ENCODE data around the gene SCYGR6.

DNA sequence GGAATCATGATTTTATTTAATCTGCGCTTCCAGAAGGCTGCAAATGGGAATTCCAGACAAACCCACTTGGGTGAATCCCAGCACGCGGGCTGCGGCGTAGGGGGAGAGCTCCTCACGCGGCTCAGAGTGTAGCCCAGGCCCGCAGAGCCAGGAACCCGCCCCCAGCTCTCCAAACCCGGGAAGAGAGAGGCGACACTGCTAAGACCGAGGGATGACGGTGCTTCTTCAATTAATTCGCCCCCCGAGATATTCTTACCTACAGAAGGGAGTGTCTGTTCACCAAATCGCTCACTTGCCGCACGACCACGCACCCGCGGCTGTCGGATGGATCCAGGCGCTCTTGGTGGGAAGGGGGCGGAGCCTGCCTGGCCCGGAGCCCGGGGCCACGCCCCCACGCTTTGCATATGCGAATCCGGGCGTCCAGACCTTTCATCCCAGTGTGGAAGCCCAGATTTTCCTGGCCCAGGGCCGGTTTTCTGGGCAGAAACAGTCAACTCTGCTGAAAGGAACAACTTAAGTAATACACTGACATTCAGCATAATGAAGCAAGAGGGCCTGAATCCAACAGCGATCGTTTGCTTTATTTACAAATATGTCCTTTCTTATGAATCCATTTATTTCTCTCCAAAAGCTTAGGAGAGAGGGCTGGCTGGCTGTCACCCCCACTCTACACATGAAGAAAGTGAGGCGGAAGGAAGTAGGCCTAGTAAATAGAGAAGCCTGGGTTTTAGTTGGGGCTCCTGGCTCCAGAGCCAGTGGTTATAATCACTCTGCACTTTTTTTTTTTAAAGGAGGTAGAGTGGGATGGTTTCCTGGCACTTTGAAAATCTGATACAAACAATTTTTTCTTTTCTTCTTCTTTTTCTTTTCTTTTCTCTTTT is 6.6 kb downstream of the SCYGR6 start, which contains the start of gene SLC19A3:
- no peak for TF ChIP-seq TAF1 (conservative IDR thresholded peaks at IDR 0.05)
- TF ChIP-seq, protein P1, sequence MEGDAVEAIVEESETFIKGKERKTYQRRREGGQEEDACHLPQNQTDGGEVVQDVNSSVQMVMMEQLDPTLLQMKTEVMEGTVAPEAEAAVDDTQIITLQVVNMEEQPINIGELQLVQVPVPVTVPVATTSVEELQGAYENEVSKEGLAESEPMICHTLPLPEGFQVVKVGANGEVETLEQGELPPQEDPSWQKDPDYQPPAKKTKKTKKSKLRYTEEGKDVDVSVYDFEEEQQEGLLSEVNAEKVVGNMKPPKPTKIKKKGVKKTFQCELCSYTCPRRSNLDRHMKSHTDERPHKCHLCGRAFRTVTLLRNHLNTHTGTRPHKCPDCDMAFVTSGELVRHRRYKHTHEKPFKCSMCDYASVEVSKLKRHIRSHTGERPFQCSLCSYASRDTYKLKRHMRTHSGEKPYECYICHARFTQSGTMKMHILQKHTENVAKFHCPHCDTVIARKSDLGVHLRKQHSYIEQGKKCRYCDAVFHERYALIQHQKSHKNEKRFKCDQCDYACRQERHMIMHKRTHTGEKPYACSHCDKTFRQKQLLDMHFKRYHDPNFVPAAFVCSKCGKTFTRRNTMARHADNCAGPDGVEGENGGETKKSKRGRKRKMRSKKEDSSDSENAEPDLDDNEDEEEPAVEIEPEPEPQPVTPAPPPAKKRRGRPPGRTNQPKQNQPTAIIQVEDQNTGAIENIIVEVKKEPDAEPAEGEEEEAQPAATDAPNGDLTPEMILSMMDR (IDR thresholded peaks at IDR 0.05; ENCODE audit: low read depth, low read length, missing input control) = no peak
- TF ChIP-seq, protein P2, sequence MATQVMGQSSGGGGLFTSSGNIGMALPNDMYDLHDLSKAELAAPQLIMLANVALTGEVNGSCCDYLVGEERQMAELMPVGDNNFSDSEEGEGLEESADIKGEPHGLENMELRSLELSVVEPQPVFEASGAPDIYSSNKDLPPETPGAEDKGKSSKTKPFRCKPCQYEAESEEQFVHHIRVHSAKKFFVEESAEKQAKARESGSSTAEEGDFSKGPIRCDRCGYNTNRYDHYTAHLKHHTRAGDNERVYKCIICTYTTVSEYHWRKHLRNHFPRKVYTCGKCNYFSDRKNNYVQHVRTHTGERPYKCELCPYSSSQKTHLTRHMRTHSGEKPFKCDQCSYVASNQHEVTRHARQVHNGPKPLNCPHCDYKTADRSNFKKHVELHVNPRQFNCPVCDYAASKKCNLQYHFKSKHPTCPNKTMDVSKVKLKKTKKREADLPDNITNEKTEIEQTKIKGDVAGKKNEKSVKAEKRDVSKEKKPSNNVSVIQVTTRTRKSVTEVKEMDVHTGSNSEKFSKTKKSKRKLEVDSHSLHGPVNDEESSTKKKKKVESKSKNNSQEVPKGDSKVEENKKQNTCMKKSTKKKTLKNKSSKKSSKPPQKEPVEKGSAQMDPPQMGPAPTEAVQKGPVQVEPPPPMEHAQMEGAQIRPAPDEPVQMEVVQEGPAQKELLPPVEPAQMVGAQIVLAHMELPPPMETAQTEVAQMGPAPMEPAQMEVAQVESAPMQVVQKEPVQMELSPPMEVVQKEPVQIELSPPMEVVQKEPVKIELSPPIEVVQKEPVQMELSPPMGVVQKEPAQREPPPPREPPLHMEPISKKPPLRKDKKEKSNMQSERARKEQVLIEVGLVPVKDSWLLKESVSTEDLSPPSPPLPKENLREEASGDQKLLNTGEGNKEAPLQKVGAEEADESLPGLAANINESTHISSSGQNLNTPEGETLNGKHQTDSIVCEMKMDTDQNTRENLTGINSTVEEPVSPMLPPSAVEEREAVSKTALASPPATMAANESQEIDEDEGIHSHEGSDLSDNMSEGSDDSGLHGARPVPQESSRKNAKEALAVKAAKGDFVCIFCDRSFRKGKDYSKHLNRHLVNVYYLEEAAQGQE (IDR thresholded peaks at IDR 0.05) = no peak
- TF ChIP-seq, protein P3, sequence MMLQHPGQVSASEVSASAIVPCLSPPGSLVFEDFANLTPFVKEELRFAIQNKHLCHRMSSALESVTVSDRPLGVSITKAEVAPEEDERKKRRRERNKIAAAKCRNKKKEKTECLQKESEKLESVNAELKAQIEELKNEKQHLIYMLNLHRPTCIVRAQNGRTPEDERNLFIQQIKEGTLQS (IDR thresholded peaks at IDR 0.05) = peak; percentile 32
- TF ChIP-seq RXRA (IDR thresholded peaks at IDR 0.05) = peak; percentile 65 to 79
- TF ChIP-seq RAD21 (IDR thresholded peaks at IDR 0.05) = peak; percentile 33 to 34
- TF ChIP-seq, protein P4, sequence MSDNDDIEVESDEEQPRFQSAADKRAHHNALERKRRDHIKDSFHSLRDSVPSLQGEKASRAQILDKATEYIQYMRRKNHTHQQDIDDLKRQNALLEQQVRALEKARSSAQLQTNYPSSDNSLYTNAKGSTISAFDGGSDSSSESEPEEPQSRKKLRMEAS (IDR thresholded peaks at IDR 0.05) = peak; percentile 69
- TF ChIP-seq YY1 (IDR thresholded peaks at IDR 0.05) = peak; percentile 75
